OCI-LY1 (cell line): ENCODE results near the gene TFE3.

ENCODE experiments used
- EZH2 ChIP-seq: fragments of 200-600 bp; sonication (generic), shearing (Covaris generic); IDR thresholded peaks from 2 replicates; pipeline ENCODE4 v1.8.0; 2017; ENCODE audit warnings: borderline replicate concordance, mixed run types, mild to moderate bottlenecking, antibody characterized with exemption, low read length, moderate library complexity, mixed read lengths
- TF ChIP-seq, protein P1 (sequence below): fragments of 200-600 bp; sonication (generic), shearing (Covaris generic); IDR thresholded peaks from 2 replicates; pipeline ENCODE4 v1.5.1; 2017; ENCODE audit warnings: mild to moderate bottlenecking, antibody characterized with exemption, low read length, moderate library complexity, mixed read lengths

DNA sequence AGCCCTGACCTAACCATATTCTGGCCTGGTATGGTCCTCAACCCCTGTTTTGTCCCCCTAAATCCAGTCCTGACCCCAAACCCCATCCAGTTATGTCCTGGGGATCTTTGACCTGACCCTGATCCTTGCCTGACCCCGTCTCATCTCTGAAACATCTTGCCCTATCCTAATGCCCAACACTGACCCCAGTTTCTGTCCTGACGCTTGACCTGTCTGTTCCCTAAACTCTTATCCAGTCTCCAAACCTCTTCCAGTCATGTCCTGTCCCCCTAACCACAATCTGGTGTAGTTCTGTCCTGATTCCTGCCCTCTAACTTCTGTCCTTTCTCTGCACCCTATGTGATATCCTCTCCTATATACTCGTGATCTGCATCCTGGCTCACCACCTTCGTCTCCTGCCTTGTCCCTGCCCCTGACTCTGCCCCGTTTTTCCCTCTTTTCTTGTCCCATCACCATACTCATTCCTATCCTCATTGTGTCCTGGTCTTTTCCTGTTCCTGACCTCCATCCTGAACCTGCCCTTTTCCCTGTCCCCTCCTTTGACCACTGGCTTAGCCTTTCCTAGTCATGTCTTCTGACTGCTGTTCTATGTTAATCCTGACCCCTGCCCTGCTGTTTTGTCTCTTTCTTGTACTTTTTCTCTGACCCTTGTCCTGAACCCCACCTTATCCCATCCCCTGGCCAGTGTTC is 11.1 kb upstream of the TFE3 start:
- TF ChIP-seq, protein P1, sequence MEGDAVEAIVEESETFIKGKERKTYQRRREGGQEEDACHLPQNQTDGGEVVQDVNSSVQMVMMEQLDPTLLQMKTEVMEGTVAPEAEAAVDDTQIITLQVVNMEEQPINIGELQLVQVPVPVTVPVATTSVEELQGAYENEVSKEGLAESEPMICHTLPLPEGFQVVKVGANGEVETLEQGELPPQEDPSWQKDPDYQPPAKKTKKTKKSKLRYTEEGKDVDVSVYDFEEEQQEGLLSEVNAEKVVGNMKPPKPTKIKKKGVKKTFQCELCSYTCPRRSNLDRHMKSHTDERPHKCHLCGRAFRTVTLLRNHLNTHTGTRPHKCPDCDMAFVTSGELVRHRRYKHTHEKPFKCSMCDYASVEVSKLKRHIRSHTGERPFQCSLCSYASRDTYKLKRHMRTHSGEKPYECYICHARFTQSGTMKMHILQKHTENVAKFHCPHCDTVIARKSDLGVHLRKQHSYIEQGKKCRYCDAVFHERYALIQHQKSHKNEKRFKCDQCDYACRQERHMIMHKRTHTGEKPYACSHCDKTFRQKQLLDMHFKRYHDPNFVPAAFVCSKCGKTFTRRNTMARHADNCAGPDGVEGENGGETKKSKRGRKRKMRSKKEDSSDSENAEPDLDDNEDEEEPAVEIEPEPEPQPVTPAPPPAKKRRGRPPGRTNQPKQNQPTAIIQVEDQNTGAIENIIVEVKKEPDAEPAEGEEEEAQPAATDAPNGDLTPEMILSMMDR, result no peak
- TF ChIP-seq EZH2, result no peak
